GM21717 (cell line): Measurements from ENCODE around the gene MRGPRX3.
"Not testable (repeated sequence)": the region's sequence is repeated elsewhere in the genome, so short reads cannot be mapped to it uniquely, and the experiment has no call there.

Experiments
- ATAC-seq: cut with Tn5 transposase; IDR thresholded peaks from one replicate; pipeline ENCODE4 v1.9.1; 2021; ENCODE audit warnings: mild to moderate bottlenecking, moderate library complexity; ENCODE audit not compliant: unreplicated experiment

The MRGPRX3 gene

GRCh38 chr11:18132341-18132740 is at the start of gene MRGPRX3:
TSS of gene MRGPRX3 (plus strand) at chr11:18132571. CDS start at chr11:18137203, 4,632 bp downstream.
- ATAC-seq = no peak

- ATAC-seq = no peak
Measured at GRCh38 chr11:18088366-18088765, 44.0 kb upstream of the MRGPRX3 start.

- no peak for ATAC-seq
Measured at GRCh38 chr11:18088966-18089365, 43.4 kb upstream of the MRGPRX3 start.

- no peak for ATAC-seq
Measured at GRCh38 chr11:18091731-18092130, 40.6 kb upstream of the MRGPRX3 start.

GRCh38 chr11:18093959-18094358 is 38.4 kb upstream of the MRGPRX3 start:
- ATAC-seq = no peak

GRCh38 chr11:18100926-18101656 is 31.3 kb upstream of the MRGPRX3 start:
- ATAC-seq = no peak

GRCh38 chr11:18105086-18105801 is 27.1 kb upstream of the MRGPRX3 start:
- no peak for ATAC-seq

GRCh38 chr11:18105802-18106574 is 26.4 kb upstream of the MRGPRX3 start, which contains the start of gene SAAL1:
TSS of gene SAAL1 (minus strand) at chr11:18106082. CDS start at chr11:18106041, 41 bp downstream.
- ATAC-seq = peak; percentile 93

GRCh38 chr11:18106688-18107087 is 25.7 kb upstream of the MRGPRX3 start:
- ATAC-seq = no peak

GRCh38 chr11:18108254-18108653 is 24.1 kb upstream of the MRGPRX3 start:
- ATAC-seq = no peak

- ATAC-seq = no peak
Measured at GRCh38 chr11:18111005-18111404, 21.4 kb upstream of the MRGPRX3 start.

- ATAC-seq = peak; percentile 77
Measured at GRCh38 chr11:18115360-18116127, 16.8 kb upstream of the MRGPRX3 start.

- ATAC-seq = not testable (repeated sequence)
Measured at GRCh38 chr11:18121331-18121828, 11.0 kb upstream of the MRGPRX3 start.

- ATAC-seq = not testable (repeated sequence)
Measured at GRCh38 chr11:18131115-18131514, 1.3 kb upstream of the MRGPRX3 start.

GRCh38 chr11:18135308-18135707 is 2.9 kb downstream of the MRGPRX3 start:
- ATAC-seq = no peak

GRCh38 chr11:18137186-18137800 is 4.9 kb downstream of the MRGPRX3 start:
- ATAC-seq = no peak

- no peak for ATAC-seq
Measured at GRCh38 chr11:18140145-18140544, 7.8 kb downstream of the MRGPRX3 start.

GRCh38 chr11:18144243-18144642 is 11.9 kb downstream of the MRGPRX3 start:
- ATAC-seq = no peak

GRCh38 chr11:18145025-18145424 is 12.7 kb downstream of the MRGPRX3 start:
- ATAC-seq = no peak

GRCh38 chr11:18145837-18146236 is 13.5 kb downstream of the MRGPRX3 start:
- no peak for ATAC-seq
